K562 (cell line): Measurements from ENCODE around the gene AGAP1. TPM values are rescaled to one million over a fixed set of nuclear protein-coding genes. Genes with fewer than 3 reads are reported as not detected.

ENCODE experiments used
- ATAC-seq: fragments of 200-7000 bp; cut with Tn5 transposase; 3 replicates; pipeline ENCODE4 v1.9.1; 2020; ENCODE audit warnings: moderate library complexity
- BruUV-seq: library from RNA; stranded (reverse); fragments of 400-500 nt; replicated peaks from 2 replicates; lab custom pipeline; 2021; lab: Mats Ljungman, UMichigan
- CTCF ChIA-PET: fragments of 300-600 bp; formaldehyde crosslinking; extraction: SDS; loops from one replicate; lab custom pipeline; 2021; ENCODE audit warnings: low intra/inter-chr PET ratio; lab: Yijun Ruan, JAX
- POLR2A ChIA-PET: fragments of 300-600, 350-650 bp; sonication (Branson Sonifier 250); formaldehyde crosslinking; extraction: SDS; loops from one replicate; lab custom pipeline; 2021; ENCODE audit warnings: antibody characterized with exemption, inconsistent platforms; lab: Yijun Ruan, JAX
- DNase-seq, 4 experiments: peaks; one replicate each; pipeline versions ENCODE4 v3.0.0 to v3.0.0-alpha.2; 2011 to 2018; ENCODE audit warnings: low spot score in 3 of 4, mixed read lengths in 3 of 4; ENCODE audit errors: extremely low read depth in 1 of 4
- FAIRE-seq: peaks from 2 replicates; lab custom pipeline; 2011; peaks lifted over from hg19 to GRCh38; lab: Jason Lieb, UNC
- H2AFZ ChIP-seq: 2 replicates; pipeline ENCODE4 v1.6.0; 2011; ENCODE audit warnings: low read depth, low read length, control low read depth, inconsistent platforms
- H3K27ac ChIP-seq: fragments of 200-600 bp; 3 replicates; pipeline ENCODE4 v1.8.0; 2011; ENCODE audit warnings: low read depth, mild to moderate bottlenecking, control low read depth, inconsistent platforms, low read length, moderate library complexity, mixed read lengths; ENCODE audit errors: extremely low read depth
- H3K27me3 ChIP-seq, 2 experiments: fragments of 300-600 bp in 1 of 2; 2 replicates in 1 of 2; 3 replicates in 1 of 2; pipeline versions ENCODE4 v1.6.0 to v1.8.0; 2011; ENCODE audit warnings: inconsistent platforms in 2 of 2, low read length in 2 of 2, mild to moderate bottlenecking in 1 of 2, mixed read lengths in 1 of 2, moderate library complexity in 1 of 2; ENCODE audit not compliant: control insufficient read depth in 2 of 2, insufficient read depth in 2 of 2
- H3K36me3 ChIP-seq: fragments of 300-600 bp; 3 replicates; pipeline ENCODE4 v1.8.0; 2011; ENCODE audit warnings: mild to moderate bottlenecking, low read length, inconsistent platforms; ENCODE audit not compliant: control insufficient read depth, insufficient read depth
- H3K4me1 ChIP-seq, 2 experiments: fragments of 200-600 bp in 1 of 2; replicated peaks in 1 of 2; 2 replicates in 1 of 2; 3 replicates in 1 of 2; pipeline versions ENCODE4 v1.5.1 to v1.8.0; 2011; ENCODE audit warnings: inconsistent platforms in 2 of 2, low read length in 2 of 2, mild to moderate bottlenecking in 1 of 2, mixed read lengths in 1 of 2, moderate library complexity in 1 of 2; ENCODE audit not compliant: control insufficient read depth in 2 of 2, insufficient read depth in 2 of 2
- H3K4me2 ChIP-seq: 2 replicates; pipeline ENCODE4 v1.6.1; 2011; ENCODE audit warnings: low read length, control low read depth, inconsistent platforms, mixed read lengths; ENCODE audit not compliant: insufficient read depth
- H3K4me3 ChIP-seq: fragments of 200-600 bp; sonication (generic), shearing (Covaris generic); 2 replicates; pipeline ENCODE4 v1.5.1; 2016; ENCODE audit warnings: control low read depth, inconsistent platforms
- H3K79me2 ChIP-seq: fragments of 200-600 bp; 3 replicates; pipeline ENCODE4 v1.8.0; 2011; ENCODE audit warnings: low read length, inconsistent platforms; ENCODE audit not compliant: control insufficient read depth, insufficient read depth
- H3K9ac ChIP-seq, 2 experiments: 2 replicates each; pipeline versions ENCODE4 v1.6.0 to v1.6.1; 2011; ENCODE audit warnings: low read depth in 2 of 2, low read length in 2 of 2, control low read depth in 1 of 2, inconsistent platforms in 1 of 2, mild to moderate bottlenecking in 1 of 2, mixed read lengths in 1 of 2; ENCODE audit not compliant: insufficient read depth in 1 of 2
- H3K9me1 ChIP-seq: one replicate; pipeline ENCODE4 v1.6.0; 2011; ENCODE audit warnings: inconsistent platforms, mild to moderate bottlenecking, low read length, moderate library complexity; ENCODE audit not compliant: control insufficient read depth, insufficient read depth
- H3K9me3 ChIP-seq: replicated peaks from 2 replicates; pipeline ENCODE4 v1.5.1; 2011; ENCODE audit warnings: low read depth, low read length, inconsistent platforms; ENCODE audit not compliant: control insufficient read depth, insufficient read depth
- H4K20me1 ChIP-seq: replicated peaks from 2 replicates; pipeline ENCODE4 v1.6.1; 2011; ENCODE audit warnings: low read length, inconsistent platforms, mixed read lengths; ENCODE audit not compliant: control insufficient read depth, insufficient read depth
- AFF4 ChIP-seq: sonication (generic); formaldehyde crosslinking; IDR thresholded peaks from 2 replicates; pipeline ENCODE4 v1.8.0; 2023; ENCODE audit warnings: mild to moderate bottlenecking, missing genetic modification reagents
- MYC ChIP-seq, 2 experiments: fragments of 250-450 bp in 1 of 2; sonication (Bioruptor Pico) in 1 of 2; IDR thresholded peaks; 2 replicates each; pipeline versions ENCODE4 v1.5.1 to v1.6.1; 2012 to 2021; ENCODE audit warnings: low read depth in 2 of 2, borderline replicate concordance in 1 of 2, improper control_type of control experiment in 1 of 2, low read length in 1 of 2, mild to moderate bottlenecking in 1 of 2, moderate library complexity in 1 of 2
- PHF21A ChIP-seq: fragments of 450-650 bp; IDR thresholded peaks from 2 replicates; pipeline ENCODE4 v1.6.1; 2017; ENCODE audit warnings: low read depth, borderline replicate concordance
- TEAD2 ChIP-seq: fragments of 450-650 bp; IDR thresholded peaks from 2 replicates; pipeline ENCODE4 v1.6.1; 2016; ENCODE audit warnings: missing genetic modification characterization, control low read depth, missing compliant biosample characterization
- WGBS: fragments of 100-300 bp; shearing (Covaris generic); methylation state at CpG from one replicate; pipeline ENCODE4 v1.1.6; 2016; ENCODE audit warnings: low coverage, mixed read lengths; ENCODE audit not compliant: insufficient coverage; ENCODE audit errors: missing lambda C conversion rate; 5-methylcytosine and 5-hydroxymethylcytosine counted together
- in situ Hi-C: fragments of 300-500 bp; cut with MboI; formaldehyde crosslinking; loops from 4 replicates; pipeline ENCODE4 v1.15.0; 2018; ENCODE audit warnings: inconsistent platforms, mixed read lengths
- intact Hi-C: fragments of 100-400 bp; cut with micrococcal nuclease; formaldehyde crosslinking; loops from 2 replicates; pipeline ENCODE4 v1.14.2; 2022
- polyA plus RNA-seq, 8 experiments: library from polyadenylated mRNA; depleted of rRNA in 4 of 8; stranded (reverse) in 5 of 8; unstranded in 3 of 8; fragments of >200 nt; fragmentation: Nextera tagmentation in 2 of 8; fragmentation: Illumina TruSeq in 1 of 8; extraction: Ambion mirVana in 2 of 8; extraction: Trizol in 1 of 8; gene quantifications; 2 replicates each; pipeline versions ENCODE4 v1.2.1 to v1.2.3, GENCODE V29; 2011 to 2014; ENCODE audit warnings: inconsistent platforms in 1 of 8, missing spikeins in 1 of 8
- total RNA-seq, 7 experiments: library from RNA; depleted of rRNA in 6 of 7; stranded (reverse); fragments of >200 nt in 6 of 7; fragmentation: Illumina TruSeq in 2 of 7; extraction: Trizol in 2 of 7; gene quantifications; 2 replicates each; pipeline versions ENCODE4 v1.2.1 to v1.2.3, GENCODE V29; 2011 to 2021; ENCODE audit warnings: low replicate concordance in 1 of 7
- TF ChIP-seq, protein P1 (sequence below): sonication (generic); formaldehyde crosslinking; IDR thresholded peaks from 2 replicates; pipeline ENCODE4 v1.8.1; 2023; ENCODE audit warnings: mild to moderate bottlenecking, missing genetic modification reagents
- TF ChIP-seq, protein P2 (sequence below): fragments of 450-650 bp; IDR thresholded peaks from 2 replicates; pipeline ENCODE4 v1.6.1; 2017; ENCODE audit warnings: antibody characterized with exemption, mild to moderate bottlenecking

AGAP1 gene
- total and polyA plus RNA-seq, 9 of the 15 experiments (the other 6 are each of a cell fraction or from before 2014, with no cell fraction given), result 1.3 to 24.0 (median 10.6) TPM

- TF ChIP-seq AFF4 (CRISPR knock-in tag), result no peak
- TF ChIP-seq, protein P1, sequence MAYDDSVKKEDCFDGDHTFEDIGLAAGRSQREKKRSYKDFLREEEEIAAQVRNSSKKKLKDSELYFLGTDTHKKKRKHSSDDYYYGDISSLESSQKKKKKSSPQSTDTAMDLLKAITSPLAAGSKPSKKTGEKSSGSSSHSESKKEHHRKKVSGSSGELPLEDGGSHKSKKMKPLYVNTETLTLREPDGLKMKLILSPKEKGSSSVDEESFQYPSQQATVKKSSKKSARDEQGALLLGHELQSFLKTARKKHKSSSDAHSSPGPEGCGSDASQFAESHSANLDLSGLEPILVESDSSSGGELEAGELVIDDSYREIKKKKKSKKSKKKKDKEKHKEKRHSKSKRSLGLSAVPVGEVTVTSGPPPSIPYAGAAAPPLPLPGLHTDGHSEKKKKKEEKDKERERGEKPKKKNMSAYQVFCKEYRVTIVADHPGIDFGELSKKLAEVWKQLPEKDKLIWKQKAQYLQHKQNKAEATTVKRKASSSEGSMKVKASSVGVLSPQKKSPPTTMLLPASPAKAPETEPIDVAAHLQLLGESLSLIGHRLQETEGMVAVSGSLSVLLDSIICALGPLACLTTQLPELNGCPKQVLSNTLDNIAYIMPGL (CRISPR knock-in tag), result no peak
Measured at GRCh38 chr2:235492850-235493344, 946 bp upstream of the AGAP1 start (continued).

- Histone ChIP-seq H3K27me3 (no peaks in the 10 kb centered on the region), H3K9me1 (no peaks in the 10 kb centered on the region), H3K27ac (peak overlapping the region; percentile 66; the same call in 2 of the 3 replicates), H3K36me3 (peaks cover 3% of the 10 kb centered on the region; the same call in 2 of the 3 replicates), H3K79me2 (peaks cover 39% of the 10 kb centered on the region), H4K20me1 (peaks cover 21% of the 10 kb centered on the region), H3K4me1 (peaks cover 28 to 31% of the 10 kb centered on the region in 2 experiments; a peak in 4 of 5 replicates), H2AFZ (peak overlapping the region; percentile 87), H3K9me3 (no peaks in the 10 kb centered on the region; the same call in 1 of the 2 replicates), H3K9ac (peak overlapping the region; percentile 45 to 93), H3K4me3 (peak overlapping the region; percentile 51), H3K4me2 (peak overlapping the region; percentile 72)
- DNase-seq (peak in 1 of 4 experiments; percentile 40), ATAC-seq (peak; percentile 38), FAIRE-seq (no peak)
- no TSS peak for BruUV-seq
- in situ Hi-C loops, result no loop called here
- intact Hi-C loops, result loop anchor here (2.0 to 10.0 kb wide), 2 partner anchors 33 to 359 kb away; no protein-coding TSS in a partner anchor
- ChIA-PET POLR2A (interaction anchor here (0.6 to 0.7 kb wide), 2 partner anchors 13 to 52 kb away, joined by 3 read pairs; no protein-coding TSS in a partner anchor), CTCF (no interaction called here)
- WGBS, result 52% methylated on average over 14 of the region's 33 CpGs
- no peak for TF ChIP-seq PHF21A
- TF ChIP-seq MYC (IDR thresholded peaks at IDR 0.05; ENCODE audit: low read depth, low read length), result no peak
- no peak for TF ChIP-seq MYC (CRISPR knock-in tag; IDR thresholded peaks at IDR 0.05; ENCODE audit: borderline replicate concordance, low read depth)
- TF ChIP-seq, protein P2, sequence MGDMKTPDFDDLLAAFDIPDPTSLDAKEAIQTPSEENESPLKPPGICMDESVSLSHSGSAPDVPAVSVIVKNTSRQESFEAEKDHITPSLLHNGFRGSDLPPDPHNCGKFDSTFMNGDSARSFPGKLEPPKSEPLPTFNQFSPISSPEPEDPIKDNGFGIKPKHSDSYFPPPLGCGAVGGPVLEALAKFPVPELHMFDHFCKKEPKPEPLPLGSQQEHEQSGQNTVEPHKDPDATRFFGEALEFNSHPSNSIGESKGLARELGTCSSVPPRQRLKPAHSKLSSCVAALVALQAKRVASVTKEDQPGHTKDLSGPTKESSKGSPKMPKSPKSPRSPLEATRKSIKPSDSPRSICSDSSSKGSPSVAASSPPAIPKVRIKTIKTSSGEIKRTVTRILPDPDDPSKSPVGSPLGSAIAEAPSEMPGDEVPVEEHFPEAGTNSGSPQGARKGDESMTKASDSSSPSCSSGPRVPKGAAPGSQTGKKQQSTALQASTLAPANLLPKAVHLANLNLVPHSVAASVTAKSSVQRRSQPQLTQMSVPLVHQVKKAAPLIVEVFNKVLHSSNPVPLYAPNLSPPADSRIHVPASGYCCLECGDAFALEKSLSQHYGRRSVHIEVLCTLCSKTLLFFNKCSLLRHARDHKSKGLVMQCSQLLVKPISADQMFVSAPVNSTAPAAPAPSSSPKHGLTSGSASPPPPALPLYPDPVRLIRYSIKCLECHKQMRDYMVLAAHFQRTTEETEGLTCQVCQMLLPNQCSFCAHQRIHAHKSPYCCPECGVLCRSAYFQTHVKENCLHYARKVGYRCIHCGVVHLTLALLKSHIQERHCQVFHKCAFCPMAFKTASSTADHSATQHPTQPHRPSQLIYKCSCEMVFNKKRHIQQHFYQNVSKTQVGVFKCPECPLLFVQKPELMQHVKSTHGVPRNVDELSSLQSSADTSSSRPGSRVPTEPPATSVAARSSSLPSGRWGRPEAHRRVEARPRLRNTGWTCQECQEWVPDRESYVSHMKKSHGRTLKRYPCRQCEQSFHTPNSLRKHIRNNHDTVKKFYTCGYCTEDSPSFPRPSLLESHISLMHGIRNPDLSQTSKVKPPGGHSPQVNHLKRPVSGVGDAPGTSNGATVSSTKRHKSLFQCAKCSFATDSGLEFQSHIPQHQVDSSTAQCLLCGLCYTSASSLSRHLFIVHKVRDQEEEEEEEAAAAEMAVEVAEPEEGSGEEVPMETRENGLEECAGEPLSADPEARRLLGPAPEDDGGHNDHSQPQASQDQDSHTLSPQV, result peak; percentile 36; the same call in 1 of the 2 replicates
- TF ChIP-seq TEAD2, result no peak
Measured at GRCh38 chr2:235493402-235493774, 455 bp upstream of the AGAP1 start.
